HL-60 (cell line): ENCODE measurements around the gene PACSIN1.

Source experiments
- DNase-seq, 2 experiments: peaks; one replicate each; pipeline ENCODE4 v3.0.0-alpha.2; 2010 to 2020; ENCODE audit warnings: low read depth in 1 of 2, low spot score in 1 of 2
- H3K27ac ChIP-seq: fragments of 250-450 bp; sonication (Bioruptor Pico); replicated peaks from 2 replicates; pipeline ENCODE4 v1.5.1; 2020; ENCODE audit warnings: mild to moderate bottlenecking, moderate library complexity
- H3K27me3 ChIP-seq: fragments of 250-450 bp; sonication (Bioruptor Pico); 2 replicates; pipeline ENCODE4 v1.5.1; 2021; ENCODE audit warnings: mild to moderate bottlenecking, moderate library complexity; ENCODE audit not compliant: insufficient read depth, poor library complexity, severe bottlenecking
- H3K4me3 ChIP-seq: replicated peaks from 2 replicates; pipeline ENCODE4 v1.5.1; 2011; ENCODE audit warnings: mild to moderate bottlenecking, control low read depth, low read length; ENCODE audit not compliant: insufficient read depth
- CTCF ChIP-seq: IDR thresholded peaks from one replicate; pipeline ENCODE4 v1.5.1; 2011; ENCODE audit warnings: low read length, control low read depth, inconsistent platforms; ENCODE audit not compliant: insufficient read depth
- GABPA ChIP-seq: IDR thresholded peaks from 2 replicates; pipeline ENCODE4 v1.6.1; 2012; ENCODE audit warnings: low read depth
- POLR2AphosphoS5 ChIP-seq: IDR thresholded peaks from 2 replicates; pipeline ENCODE4 v1.6.1; 2012; ENCODE audit warnings: low read depth
- SPI1 ChIP-seq: IDR thresholded peaks from 2 replicates; pipeline ENCODE4 v1.6.1; 2012; ENCODE audit warnings: low read depth, mild to moderate bottlenecking, borderline replicate concordance
- TF ChIP-seq, protein P1 (sequence below): IDR thresholded peaks from 2 replicates; pipeline ENCODE4 v1.6.1; 2012; ENCODE audit warnings: low read depth; ENCODE audit not compliant: insufficient replicate concordance

PACSIN1 gene

DNA sequence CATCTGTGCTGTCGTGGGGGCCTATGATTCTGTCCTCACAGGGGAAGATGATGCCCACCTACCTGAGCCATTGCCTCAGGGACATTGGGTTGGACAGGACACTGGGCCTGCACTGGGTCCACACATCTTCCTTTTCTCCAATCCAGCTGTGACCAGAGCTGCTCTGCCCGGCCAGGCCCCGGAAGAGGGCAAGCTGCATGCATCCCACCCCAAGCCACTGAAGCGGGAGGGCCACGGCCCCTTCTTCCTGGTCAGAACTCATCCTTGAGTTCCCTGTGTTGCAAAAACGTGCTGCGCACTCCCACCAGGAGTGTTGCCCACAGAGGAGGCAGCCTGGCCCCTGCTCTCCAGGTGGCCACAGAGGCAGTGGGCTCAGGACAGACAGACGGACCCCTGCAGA lies 52.1 kb downstream of the PACSIN1 start:
- no peak overlapping the region for H3K27ac ChIP-seq
- DNase-seq: no peak
- TF ChIP-seq SPI1: no peak
- no peak for TF ChIP-seq GABPA
- TF ChIP-seq, protein P1, sequence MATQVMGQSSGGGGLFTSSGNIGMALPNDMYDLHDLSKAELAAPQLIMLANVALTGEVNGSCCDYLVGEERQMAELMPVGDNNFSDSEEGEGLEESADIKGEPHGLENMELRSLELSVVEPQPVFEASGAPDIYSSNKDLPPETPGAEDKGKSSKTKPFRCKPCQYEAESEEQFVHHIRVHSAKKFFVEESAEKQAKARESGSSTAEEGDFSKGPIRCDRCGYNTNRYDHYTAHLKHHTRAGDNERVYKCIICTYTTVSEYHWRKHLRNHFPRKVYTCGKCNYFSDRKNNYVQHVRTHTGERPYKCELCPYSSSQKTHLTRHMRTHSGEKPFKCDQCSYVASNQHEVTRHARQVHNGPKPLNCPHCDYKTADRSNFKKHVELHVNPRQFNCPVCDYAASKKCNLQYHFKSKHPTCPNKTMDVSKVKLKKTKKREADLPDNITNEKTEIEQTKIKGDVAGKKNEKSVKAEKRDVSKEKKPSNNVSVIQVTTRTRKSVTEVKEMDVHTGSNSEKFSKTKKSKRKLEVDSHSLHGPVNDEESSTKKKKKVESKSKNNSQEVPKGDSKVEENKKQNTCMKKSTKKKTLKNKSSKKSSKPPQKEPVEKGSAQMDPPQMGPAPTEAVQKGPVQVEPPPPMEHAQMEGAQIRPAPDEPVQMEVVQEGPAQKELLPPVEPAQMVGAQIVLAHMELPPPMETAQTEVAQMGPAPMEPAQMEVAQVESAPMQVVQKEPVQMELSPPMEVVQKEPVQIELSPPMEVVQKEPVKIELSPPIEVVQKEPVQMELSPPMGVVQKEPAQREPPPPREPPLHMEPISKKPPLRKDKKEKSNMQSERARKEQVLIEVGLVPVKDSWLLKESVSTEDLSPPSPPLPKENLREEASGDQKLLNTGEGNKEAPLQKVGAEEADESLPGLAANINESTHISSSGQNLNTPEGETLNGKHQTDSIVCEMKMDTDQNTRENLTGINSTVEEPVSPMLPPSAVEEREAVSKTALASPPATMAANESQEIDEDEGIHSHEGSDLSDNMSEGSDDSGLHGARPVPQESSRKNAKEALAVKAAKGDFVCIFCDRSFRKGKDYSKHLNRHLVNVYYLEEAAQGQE: no peak
- no peak for TF ChIP-seq CTCF
- peaks cover 5% of the 10 kb centered on the region for H3K27me3 ChIP-seq
- no peak overlapping the region for H3K4me3 ChIP-seq

DNA sequence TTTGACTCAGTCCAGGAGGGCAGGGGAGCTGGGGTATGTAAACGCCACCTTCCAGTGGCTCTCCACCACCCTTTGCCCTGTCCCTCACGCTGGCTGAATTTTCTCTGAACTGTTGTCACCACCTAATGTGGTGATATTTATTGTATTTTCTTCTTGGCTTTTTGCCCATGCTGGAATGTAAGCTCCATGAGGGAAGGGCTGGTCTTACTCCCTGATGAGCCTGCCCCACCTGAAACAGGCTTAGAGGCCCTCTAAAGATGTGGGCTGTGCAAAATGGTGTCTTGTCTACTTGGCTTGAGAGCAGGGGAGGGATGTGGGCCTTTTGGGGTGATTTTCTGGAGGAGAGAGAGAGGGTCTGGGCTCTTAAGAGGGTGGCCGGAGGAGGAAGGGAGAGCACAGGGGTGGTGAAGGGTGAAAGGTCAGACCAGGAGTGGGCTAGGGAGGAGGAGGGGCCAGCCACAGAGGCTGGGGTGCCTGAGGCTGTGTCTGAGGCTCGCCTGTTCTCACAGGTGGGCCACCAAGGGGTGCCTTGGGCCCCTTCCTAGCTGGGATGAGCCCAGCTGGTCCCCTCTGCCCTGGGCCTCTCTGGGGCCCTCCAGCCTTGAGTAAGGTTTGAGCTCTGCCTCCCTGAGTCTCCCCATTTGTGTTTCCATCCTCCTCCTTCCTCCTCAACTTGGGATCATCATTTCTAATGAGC lies 52.9 kb downstream of the PACSIN1 start:
- TF ChIP-seq, protein P1: no peak
- TF ChIP-seq SPI1: no peak
- no peak for TF ChIP-seq POLR2AphosphoS5
- TF ChIP-seq CTCF: no peak
- TF ChIP-seq GABPA: no peak

DNA sequence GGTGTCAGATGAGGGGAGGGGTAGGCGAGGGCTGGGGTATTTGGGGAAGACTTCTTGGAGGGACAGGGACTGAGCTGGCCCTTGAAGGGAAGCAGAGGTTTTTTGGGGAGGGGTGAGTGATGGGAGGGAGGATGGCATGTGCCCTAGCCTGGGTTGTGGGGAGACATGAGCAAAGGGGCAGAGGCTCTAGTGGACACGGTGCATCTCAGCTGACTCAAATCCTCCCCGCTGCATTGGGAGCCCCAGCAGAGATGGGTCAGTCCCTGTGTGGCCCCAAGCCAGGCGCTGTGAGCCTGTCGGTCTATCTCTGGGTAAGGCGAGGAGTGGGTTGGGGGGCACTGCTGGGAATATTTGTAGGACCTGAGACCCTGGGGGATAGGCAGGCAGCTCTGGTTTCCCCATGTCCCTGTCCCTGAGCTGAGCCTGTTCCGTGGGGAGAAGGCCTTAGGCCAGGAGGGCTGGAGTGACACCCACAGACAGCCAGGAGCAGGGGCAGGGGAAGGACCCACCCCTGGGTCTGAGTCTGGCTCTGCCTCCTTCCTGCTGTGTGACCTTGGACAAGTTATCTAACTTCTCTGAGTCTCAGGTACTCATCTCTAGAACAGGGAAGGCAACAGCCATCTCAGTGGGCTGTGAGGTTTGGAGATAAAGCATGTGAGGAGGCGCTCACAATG lies 54.2 kb downstream of the PACSIN1 start:
- H3K4me3 ChIP-seq: no peak overlapping the region
- H3K27me3 ChIP-seq: peaks cover 4% of the 10 kb centered on the region
- no peak for DNase-seq
- TF ChIP-seq CTCF: no peak
- TF ChIP-seq GABPA: no peak
- TF ChIP-seq, protein P1: no peak
- no peak for TF ChIP-seq SPI1
- no peak for TF ChIP-seq POLR2AphosphoS5
- H3K27ac ChIP-seq: no peak overlapping the region

More for the DNA sequence above, 52.9 kb downstream of the PACSIN1 start:
- no peak overlapping the region for H3K27ac ChIP-seq
- H3K27me3 ChIP-seq: peaks cover 5% of the 10 kb centered on the region
- no peak for DNase-seq
- H3K4me3 ChIP-seq: no peak overlapping the region
